Bronchial epithelial cell (primary cell): Measurements from ENCODE around the gene SIGLEC9. TPM values are rescaled to one million over a fixed set of nuclear protein-coding genes. Genes with fewer than 3 reads are reported as not detected.
A peak's percentile ranks its signal among the peaks of the same experiment; 100 is the strongest.

Experiments
- DNase-seq: peaks from one replicate; pipeline ENCODE4 v3.0.0-alpha.2; 2010; ENCODE audit warnings: low read depth
- FAIRE-seq: peaks from 2 replicates; lab custom pipeline; 2011; peaks lifted over from hg19 to GRCh38; lab: Jason Lieb, UNC
- H3K27me3 ChIP-seq: 2 replicates; pipeline ENCODE4 v1.5.1; 2011; ENCODE audit warnings: low read length; ENCODE audit not compliant: control insufficient read depth, insufficient read depth
- H3K36me3 ChIP-seq: 2 replicates; pipeline ENCODE4 v1.5.1; 2011; ENCODE audit warnings: low read length; ENCODE audit not compliant: control insufficient read depth, insufficient read depth
- H3K4me3 ChIP-seq: 2 replicates; pipeline ENCODE4 v1.5.1; 2011; ENCODE audit warnings: mild to moderate bottlenecking, low read depth, low read length, control low read depth
- CTCF ChIP-seq: IDR thresholded peaks from 2 replicates; pipeline ENCODE4 v1.5.1; 2011; ENCODE audit warnings: mild to moderate bottlenecking, moderate library complexity, low read length, control low read depth, inconsistent platforms; ENCODE audit not compliant: insufficient read depth, severe bottlenecking
- total RNA-seq: library from RNA; depleted of rRNA; stranded (reverse); fragments of >200 nt; gene quantifications from 2 replicates; pipeline ENCODE4 v1.2.1, GENCODE V29; 2014

Gene SIGLEC9
- total RNA-seq, 1 donor from 2014 or later, result not detected

- FAIRE-seq (no peak), DNase-seq (peak; percentile 37)
- Histone ChIP-seq H3K36me3 (no peaks in the 10 kb centered on the region), H3K4me3 (no peak overlapping the region), H3K27me3 (no peaks in the 10 kb centered on the region)
- TF ChIP-seq CTCF, result no peak
These were observed 45.1 kb upstream of the SIGLEC9 start for GRCh38 chr19:51079481-51080110.

GRCh38 chr19:51081476-51081875 lies 43.2 kb upstream of the SIGLEC9 start:
- TF ChIP-seq CTCF, result no peak
- no peak for DNase-seq
- Histone ChIP-seq H3K27me3 (no peaks in the 10 kb centered on the region), H3K36me3 (no peaks in the 10 kb centered on the region), H3K4me3 (no peak overlapping the region)
- no peak for FAIRE-seq

- Histone ChIP-seq H3K36me3 (no peaks in the 10 kb centered on the region), H3K27me3 (no peaks in the 10 kb centered on the region), H3K4me3 (no peak within 1 kb of the TSS)
- no peak for FAIRE-seq
- no peak for DNase-seq
- no peak for TF ChIP-seq CTCF
These were observed 42.1 kb upstream of the SIGLEC9 start, which contains the start of gene KLK14 for GRCh38 chr19:51082611-51083010. Gene KLK14 (minus strand): TSS chr19:51082887. CDS start chr19:51082614, 273 bp downstream.

GRCh38 chr19:51083181-51083580 lies 41.5 kb upstream of the SIGLEC9 start:
- Histone ChIP-seq H3K27me3 (no peaks in the 10 kb centered on the region), H3K4me3 (no peak overlapping the region), H3K36me3 (no peaks in the 10 kb centered on the region)
- FAIRE-seq (no peak), DNase-seq (no peak)
- no peak for TF ChIP-seq CTCF

GRCh38 chr19:51083783-51084182 lies 40.9 kb upstream of the SIGLEC9 start:
- no peaks in the 10 kb centered on the region for H3K27me3 ChIP-seq
- H3K36me3 ChIP-seq, result no peaks in the 10 kb centered on the region
- FAIRE-seq (no peak), DNase-seq (no peak)
- H3K4me3 ChIP-seq, result no peak overlapping the region
- no peak for TF ChIP-seq CTCF

GRCh38 chr19:51084505-51084904 lies 40.2 kb upstream of the SIGLEC9 start:
- H3K27me3 ChIP-seq, result peaks cover 2% of the 10 kb centered on the region
- TF ChIP-seq CTCF, result no peak
- FAIRE-seq, result no peak
- H3K4me3 ChIP-seq, result no peak overlapping the region
- no peaks in the 10 kb centered on the region for H3K36me3 ChIP-seq
- DNase-seq, result no peak
